GM18499 (cell line): ENCODE measurements around the gene SPDYC.

Experiments used
- ATAC-seq: cut with Tn5 transposase; IDR thresholded peaks from one replicate; pipeline ENCODE4 v1.9.1; 2021; ENCODE audit warnings: moderate number of reproducible peaks; ENCODE audit not compliant: insufficient read depth, unreplicated experiment

Gene SPDYC

GRCh38 chr11:65204143-65204542 is 34.1 kb downstream of the SPDYC start:
- ATAC-seq = no peak

DNA sequence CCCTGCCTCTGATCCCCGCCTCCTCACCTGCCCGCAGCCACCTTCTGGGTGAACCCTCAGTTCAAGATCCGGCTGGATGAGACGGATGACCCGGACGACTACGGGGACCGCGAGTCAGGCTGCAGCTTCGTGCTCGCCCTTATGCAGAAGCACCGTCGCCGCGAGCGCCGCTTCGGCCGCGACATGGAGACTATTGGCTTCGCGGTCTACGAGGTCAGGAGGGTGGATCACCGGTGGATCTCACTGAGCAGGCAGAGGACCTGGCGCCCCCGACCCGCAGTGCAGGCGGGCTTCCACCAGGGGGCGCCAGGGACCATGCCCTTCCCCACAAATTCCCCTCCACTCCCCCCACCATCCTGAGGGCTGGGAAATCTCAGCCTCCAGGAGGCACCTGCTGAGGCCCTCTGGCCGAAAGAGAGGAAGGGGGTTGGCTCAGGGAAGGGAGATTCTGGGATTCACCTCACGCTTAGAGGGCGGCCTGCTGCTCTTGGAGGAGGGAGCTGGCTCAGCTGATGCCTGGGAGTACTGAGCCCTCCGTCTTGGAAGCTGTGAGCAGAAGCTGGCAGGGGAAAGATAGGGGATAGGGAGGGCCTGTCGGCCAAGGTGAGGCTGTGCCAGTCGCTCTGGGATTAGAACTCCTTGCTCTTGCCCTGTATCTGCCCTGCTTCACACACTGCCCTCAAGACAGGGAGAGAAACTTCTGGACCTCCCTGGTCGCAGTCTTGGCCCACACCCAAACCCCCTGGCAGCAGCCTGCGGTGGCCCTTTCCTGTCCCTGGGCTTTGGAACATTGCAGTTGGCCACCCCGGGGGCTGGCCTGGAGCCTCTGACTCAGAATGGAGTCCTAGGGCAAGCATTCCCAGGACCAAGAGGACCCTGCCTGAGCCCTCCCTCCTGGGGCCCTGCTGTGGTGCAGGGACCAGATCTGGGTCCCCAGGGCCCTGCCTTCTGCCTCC is 34.9 kb downstream of the SPDYC start:
- ATAC-seq = no peak

DNA sequence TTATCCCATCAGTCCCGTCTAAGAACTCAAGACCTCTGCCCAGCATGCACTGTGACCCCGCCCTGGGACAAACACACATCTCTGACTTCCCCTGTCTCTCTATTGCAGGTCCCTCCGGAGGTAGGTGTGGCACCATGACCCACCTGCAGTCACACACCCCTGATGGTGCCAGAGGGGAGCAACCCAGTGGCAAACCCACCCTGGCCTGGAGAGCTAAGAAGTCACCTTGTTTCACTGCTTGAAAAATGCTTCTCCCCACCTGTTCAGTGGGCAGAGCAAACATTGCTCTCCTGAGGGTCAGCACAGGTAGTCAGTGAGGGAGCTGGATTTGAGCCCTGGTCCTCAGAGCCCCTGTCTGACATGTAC is 35.6 kb downstream of the SPDYC start:
- ATAC-seq = no peak

DNA sequence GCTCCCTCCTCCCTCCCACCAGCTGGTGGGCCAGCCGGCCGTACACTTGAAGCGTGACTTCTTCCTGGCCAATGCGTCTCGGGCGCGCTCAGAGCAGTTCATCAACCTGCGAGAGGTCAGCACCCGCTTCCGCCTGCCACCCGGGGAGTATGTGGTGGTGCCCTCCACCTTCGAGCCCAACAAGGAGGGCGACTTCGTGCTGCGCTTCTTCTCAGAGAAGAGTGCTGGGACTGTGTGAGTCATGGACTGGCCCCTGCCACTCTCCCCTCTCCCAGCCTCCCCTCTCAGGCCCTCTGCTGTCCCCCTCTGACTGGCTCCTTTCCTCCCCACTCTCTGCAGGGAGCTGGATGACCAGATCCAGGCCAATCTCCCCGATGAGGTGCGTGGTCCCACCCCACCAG is 36.4 kb downstream of the SPDYC start:
- ATAC-seq = no peak

DNA sequence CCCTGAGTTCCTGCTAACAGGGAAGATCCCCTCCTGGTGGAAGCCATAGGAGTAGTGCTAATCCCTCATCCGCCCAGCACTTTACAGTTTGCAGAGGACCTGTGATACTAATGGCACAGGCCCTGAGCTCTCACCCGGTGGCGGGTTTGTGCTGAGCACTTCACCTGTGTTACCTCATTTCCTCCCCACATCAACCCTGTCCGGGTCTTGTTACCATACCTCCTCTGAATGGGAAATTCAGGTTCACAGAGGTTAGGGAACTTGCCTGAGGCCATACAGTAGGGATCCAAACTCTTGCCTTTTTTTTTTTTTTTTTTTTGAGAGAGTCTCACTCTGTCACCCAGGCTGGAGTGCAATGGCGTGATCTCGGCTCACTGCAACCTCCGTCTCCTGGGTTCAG is 36.9 kb downstream of the SPDYC start:
- ATAC-seq = no peak

DNA sequence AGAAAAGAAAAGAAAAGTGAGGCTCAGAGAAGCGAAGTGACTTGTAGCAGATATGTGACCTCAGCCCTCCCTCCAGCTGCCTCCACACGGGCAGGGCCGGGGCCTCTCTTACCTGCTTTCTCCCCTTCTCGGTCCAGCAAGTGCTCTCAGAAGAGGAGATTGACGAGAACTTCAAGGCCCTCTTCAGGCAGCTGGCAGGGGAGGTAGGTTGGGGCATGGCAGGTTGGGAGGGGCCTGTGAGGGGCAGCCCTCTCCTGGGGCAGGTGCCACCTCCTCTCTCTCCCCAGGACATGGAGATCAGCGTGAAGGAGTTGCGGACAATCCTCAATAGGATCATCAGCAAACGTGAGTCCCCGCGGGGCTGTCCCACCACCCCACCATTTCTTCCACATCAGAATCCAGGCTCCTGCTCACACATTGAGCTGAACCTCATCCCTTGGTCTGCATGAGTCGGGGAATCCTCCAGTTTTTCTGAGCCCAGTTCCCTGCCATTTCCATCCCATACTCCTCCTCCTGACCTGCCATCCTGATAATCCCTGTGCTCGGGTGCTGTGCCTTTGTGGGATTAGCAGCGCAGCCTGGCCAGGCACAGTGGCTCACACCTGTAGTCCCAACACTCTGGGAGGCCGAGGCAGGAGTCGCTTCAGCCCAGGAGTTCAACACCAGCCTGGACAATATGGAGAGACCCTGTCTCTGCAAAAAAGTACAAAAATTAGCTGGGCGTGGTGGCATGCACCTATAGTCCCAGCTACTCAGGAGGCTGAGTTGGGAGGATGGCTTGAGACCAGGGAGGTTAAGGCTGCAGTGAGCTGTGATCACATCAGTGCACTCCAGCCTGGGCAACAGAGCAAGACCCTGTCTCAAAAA is 38.1 kb downstream of the SPDYC start:
- no peak for ATAC-seq

GRCh38 chr11:65208785-65209710 is 39.0 kb downstream of the SPDYC start:
- ATAC-seq = no peak

GRCh38 chr11:65209711-65210360 is 39.8 kb downstream of the SPDYC start:
- ATAC-seq = no peak

DNA sequence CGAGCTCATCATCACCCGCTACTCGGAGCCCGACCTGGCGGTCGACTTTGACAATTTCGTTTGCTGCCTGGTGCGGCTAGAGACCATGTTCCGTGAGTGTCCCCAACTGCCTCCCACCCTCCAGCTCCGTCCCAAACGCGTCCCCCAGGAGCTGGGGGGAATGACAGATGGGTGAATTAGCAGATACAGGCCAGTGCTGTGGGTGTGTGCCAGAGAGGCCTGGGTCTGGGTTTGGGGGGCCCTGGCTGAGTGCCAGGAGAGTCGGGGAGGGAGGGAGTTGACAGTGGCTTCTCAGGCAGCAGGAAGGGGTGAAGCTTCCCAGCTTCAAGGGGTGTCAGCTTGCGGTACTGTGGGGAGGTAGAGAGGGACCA is 40.3 kb downstream of the SPDYC start:
- no peak for ATAC-seq

- ATAC-seq = no peak
These were observed 40.7 kb downstream of the SPDYC start for GRCh38 chr11:65210748-65211147.

DNA sequence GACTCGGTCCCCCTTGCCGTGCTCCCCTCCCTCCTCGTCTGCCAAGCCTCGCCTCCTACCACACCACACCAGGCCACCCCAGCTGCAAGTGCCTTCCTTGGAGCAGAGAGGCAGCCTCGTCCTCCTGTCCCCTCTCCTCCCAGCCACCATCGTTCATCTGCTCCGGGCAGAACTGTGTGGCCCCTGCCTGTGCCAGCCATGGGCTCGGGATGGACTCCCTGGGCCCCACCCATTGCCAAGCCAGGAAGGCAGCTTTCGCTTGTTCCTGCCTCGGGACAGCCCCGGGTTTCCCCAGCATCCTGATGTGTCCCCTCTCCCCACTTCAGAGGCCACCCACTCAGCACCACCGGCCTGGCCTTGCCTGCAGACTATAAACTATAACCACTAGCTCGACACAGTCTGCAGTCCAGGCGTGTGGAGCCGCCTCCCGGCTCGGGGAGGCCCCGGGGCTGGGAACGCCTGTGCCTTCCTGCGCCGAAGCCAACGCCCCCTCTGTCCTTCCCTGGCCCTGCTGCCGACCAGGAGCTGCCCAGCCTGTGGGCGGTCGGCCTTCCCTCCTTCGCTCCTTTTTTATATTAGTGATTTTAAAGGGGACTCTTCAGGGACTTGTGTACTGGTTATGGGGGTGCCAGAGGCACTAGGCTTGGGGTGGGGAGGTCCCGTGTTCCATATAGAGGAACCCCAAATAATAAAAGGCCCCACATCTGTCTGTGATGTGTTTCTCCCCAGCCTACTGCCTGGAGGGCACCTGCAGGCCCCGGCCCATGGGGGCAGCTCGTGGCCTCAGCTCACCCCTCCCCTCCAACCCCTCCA is 41.5 kb downstream of the SPDYC start:
- no peak for ATAC-seq

DNA sequence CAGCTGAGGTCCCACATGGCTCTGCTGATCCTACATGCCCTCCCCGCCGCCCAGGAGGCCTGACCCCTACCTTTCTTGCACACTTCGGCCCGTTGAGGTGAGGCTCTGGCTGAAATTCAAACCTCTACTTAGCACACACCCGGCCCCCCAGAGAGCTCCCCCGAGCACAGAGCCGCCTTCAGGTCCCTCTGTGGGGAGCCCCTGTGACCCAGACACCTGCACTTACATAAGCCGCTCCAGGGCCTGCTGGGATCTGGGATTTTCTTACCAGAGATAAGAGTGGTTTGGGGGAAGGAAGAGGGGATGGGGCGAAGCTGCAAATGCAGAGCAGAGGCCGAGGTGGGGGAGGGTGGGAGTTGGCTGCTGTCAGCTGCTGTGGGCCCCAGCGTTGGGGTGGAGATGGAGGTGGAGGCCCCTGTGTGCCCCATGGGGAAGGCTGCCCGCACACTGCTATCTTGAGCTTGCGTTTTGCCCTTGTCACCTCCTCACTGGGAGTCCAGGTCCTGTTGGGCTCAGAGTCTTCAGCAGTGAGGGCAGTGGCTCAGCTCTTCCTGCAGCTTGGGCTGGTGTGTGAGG is 42.3 kb downstream of the SPDYC start:
- no peak for ATAC-seq

GRCh38 chr11:65213322-65214211 is 43.5 kb downstream of the SPDYC start:
- ATAC-seq = no peak

DNA sequence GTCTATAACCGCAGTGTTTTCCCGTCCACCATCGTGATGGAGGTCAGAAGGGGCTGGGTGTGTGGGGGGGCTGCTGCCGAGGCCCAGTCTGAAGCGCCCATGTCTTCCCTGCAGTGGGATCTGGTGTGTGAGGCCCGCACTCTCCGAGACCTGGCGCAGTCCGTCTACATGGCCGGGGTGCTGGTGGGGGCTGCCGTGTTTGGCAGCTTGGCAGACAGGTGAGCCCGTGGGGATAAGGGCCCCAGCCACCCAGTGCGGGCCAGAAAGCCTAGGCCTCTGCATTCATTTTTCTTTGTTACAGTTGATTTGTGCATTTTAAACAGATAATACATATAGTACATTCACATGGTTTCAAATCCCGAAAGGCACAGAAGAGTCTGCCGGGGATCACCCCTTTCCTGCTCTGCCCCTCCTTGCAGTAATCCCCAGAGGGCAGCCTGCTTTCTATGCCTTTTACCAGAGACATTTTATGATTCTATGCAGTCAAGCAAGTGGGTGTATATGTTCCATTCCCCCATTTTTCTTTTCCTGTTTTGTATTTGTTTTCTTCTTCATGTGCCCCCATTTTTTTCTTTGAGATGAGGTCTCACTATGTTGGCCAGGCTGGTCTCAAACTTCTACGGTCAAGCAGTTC is 44.3 kb downstream of the SPDYC start:
- no peak for ATAC-seq

GRCh38 chr11:65215441-65216076 is 45.5 kb downstream of the SPDYC start:
- no peak for ATAC-seq

DNA sequence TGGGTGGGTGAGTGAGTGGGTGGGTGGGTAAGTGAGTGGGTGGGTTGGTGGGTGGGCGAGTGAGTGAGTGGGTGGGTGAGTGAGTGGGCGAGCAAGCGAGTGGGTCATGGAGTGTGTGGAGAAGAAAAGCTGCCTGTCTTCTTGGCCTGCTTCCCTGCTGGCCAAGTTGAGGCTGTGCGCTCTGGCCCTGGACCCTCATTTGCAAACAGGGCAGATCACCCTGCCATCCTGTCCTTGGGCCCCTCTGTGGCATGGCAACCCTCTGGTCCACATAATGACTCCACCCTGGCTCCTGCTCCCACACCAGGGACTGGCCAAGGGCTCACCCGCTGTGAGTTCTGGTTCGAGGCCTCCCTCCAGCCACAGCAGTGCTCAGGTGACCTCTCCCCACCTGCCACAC is 46.8 kb downstream of the SPDYC start:
- no peak for ATAC-seq
